Thyroid gland (tissue), 4 donors: ENCODE results near the gene SMIM22. TPM values are rescaled to one million over a fixed set of nuclear protein-coding genes. Genes with fewer than 3 reads are reported as not detected.

Source experiments
- DNase-seq, 2 donors: peaks; one replicate each; pipeline ENCODE4 v3.0.0-alpha.2; 2019
- H3K27ac ChIP-seq, 3 donors: fragments of 200-600 bp; sonication (generic); 1 replicate in 2 of 3; 2 replicates in 1 of 3; pipeline ENCODE4 v1.5.1; 2016 to 2019; ENCODE audit warnings: mild to moderate bottlenecking in 1 of 3, moderate library complexity in 1 of 3
- H3K27me3 ChIP-seq: fragments of 200-600 bp; sonication (generic); one replicate; pipeline ENCODE4 v1.5.1; 2019
- H3K36me3 ChIP-seq, 2 donors: fragments of 200-600 bp; sonication (generic); one replicate each; pipeline ENCODE4 v1.5.1; 2016 to 2019
- H3K4me1 ChIP-seq, 2 donors: fragments of 200-600 bp; sonication (generic); one replicate each; pipeline ENCODE4 v1.5.1; 2017 to 2019
- H3K4me3 ChIP-seq, 3 donors: fragments of 200-600 bp; sonication (generic); replicated peaks in 1 of 3; 1 replicate in 2 of 3; 2 replicates in 1 of 3; pipeline ENCODE4 v1.5.1; 2016; ENCODE audit warnings: mild to moderate bottlenecking in 1 of 3
- H3K9me3 ChIP-seq: fragments of 200-600 bp; sonication (generic); one replicate; pipeline ENCODE4 v1.5.1; 2017
- POLR2A ChIP-seq, 2 donors: fragments of 450-650 bp; IDR thresholded peaks; one replicate each; pipeline ENCODE4 v1.6.1; 2017; ENCODE audit warnings: antibody characterized with exemption in 2 of 2, mild to moderate bottlenecking in 2 of 2, moderate library complexity in 1 of 2
- WGBS, 2 donors: methylation state at CpG; one replicate each; pipeline ENCODE4 v1.1.5; 2017; 5-methylcytosine and 5-hydroxymethylcytosine counted together
- intact Hi-C: fragments of 100-400 bp; cut with DNase I; formaldehyde crosslinking; loops from one replicate; pipeline ENCODE4 v1.15.1; 2023
- total RNA-seq, 4 donors: library from RNA; depleted of rRNA; stranded (reverse); fragments of >200 nt; gene quantifications; one replicate each; pipeline ENCODE4 v1.2.3, GENCODE V29; 2016
- TF ChIP-seq, protein P1 (sequence below), 6 experiments: fragments of 200-600 bp in 3 of 6; fragments of 450-650 bp in 3 of 6; sonication (generic) in 3 of 6; IDR thresholded peaks; one replicate each; pipeline ENCODE4 v1.5.1; 2016 to 2019; ENCODE audit warnings: antibody characterized with exemption in 6 of 6, mild to moderate bottlenecking in 2 of 6, inconsistent platforms in 1 of 6, moderate library complexity in 1 of 6

The SMIM22 gene
- total RNA-seq, 4 donors from 2014 or later = not detected

- WGBS, 2 donors = 93 to 95% methylated on average over 11 of the region's 11 CpGs
- Histone ChIP-seq H3K27ac (no peak overlapping the region), H3K27me3 (no peaks in the 10 kb centered on the region), H3K4me1 (no peaks in the 10 kb centered on the region), H3K4me3 (no peak overlapping the region), H3K36me3 (peaks cover 64 to 74% of the 10 kb centered on the region in 2 donors), H3K9me3 (no peaks in the 10 kb centered on the region)
- no peak for DNase-seq
- intact Hi-C loops = no loop called here
- TF ChIP-seq POLR2A (IDR thresholded peaks at IDR 0.05) = no peak
- TF ChIP-seq, protein P1, sequence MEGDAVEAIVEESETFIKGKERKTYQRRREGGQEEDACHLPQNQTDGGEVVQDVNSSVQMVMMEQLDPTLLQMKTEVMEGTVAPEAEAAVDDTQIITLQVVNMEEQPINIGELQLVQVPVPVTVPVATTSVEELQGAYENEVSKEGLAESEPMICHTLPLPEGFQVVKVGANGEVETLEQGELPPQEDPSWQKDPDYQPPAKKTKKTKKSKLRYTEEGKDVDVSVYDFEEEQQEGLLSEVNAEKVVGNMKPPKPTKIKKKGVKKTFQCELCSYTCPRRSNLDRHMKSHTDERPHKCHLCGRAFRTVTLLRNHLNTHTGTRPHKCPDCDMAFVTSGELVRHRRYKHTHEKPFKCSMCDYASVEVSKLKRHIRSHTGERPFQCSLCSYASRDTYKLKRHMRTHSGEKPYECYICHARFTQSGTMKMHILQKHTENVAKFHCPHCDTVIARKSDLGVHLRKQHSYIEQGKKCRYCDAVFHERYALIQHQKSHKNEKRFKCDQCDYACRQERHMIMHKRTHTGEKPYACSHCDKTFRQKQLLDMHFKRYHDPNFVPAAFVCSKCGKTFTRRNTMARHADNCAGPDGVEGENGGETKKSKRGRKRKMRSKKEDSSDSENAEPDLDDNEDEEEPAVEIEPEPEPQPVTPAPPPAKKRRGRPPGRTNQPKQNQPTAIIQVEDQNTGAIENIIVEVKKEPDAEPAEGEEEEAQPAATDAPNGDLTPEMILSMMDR (IDR thresholded peaks at IDR 0.05) = no peak
Measured at GRCh38 chr16:4828567-4829321, 33.6 kb downstream of the SMIM22 start.

DNA sequence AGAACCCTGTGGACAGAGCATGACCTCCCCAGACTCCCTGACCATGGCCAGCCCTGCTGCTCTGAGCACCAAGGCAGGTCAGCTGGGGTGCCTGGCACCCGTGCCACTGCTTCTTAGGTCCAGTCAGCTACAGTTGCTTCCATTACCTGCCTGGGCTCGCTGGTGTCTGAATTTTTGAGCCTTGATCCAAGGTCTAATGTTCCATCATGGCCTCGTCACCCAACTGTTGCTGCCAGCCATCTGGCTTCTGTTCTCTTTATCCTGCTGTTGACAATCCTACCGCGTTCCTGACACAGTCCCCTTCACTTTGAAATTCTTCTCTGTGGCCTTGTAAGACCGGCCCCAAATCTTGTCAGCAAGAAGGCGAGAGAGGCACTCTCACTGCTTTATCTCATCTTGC lies 35.2 kb downstream of the SMIM22 start:
- H3K27ac ChIP-seq = no peak overlapping the region
- no peak for DNase-seq
- peaks cover 63% of the 10 kb centered on the region in 2 donors for H3K36me3 ChIP-seq
- intact Hi-C loops = no loop called here
- H3K4me3 ChIP-seq = no peak overlapping the region
- no peaks in the 10 kb centered on the region for H3K27me3 ChIP-seq
- 89 to 98% methylated on average over 7 of the region's 7 CpGs for WGBS, 2 donors
- H3K4me1 ChIP-seq = no peaks in the 10 kb centered on the region
- TF ChIP-seq, protein P1 (IDR thresholded peaks at IDR 0.05) = no peak
- no peak for TF ChIP-seq POLR2A (IDR thresholded peaks at IDR 0.05)
- H3K9me3 ChIP-seq = no peaks in the 10 kb centered on the region

DNA sequence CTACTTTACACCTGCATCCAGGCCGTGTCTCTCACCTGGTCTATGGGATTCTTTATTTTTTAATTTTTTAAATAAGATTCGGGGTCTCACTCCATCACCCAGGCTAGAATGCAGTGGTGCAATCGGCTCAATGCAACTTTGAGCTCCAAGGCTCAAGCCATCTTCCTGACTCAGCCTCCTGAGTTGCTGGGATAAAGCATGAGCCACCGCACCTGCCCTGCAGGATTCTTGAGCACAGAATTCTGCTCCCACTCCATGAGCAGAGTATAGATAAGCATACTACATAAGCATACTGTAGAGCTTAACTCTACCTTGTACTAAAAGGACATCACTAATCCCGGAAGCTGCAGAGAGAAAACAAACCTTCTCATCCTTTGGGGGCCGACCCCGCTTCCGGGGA lies 36.4 kb downstream of the SMIM22 start:
- TF ChIP-seq, protein P1 (IDR thresholded peaks at IDR 0.05) = no peak
- TF ChIP-seq POLR2A (IDR thresholded peaks at IDR 0.05) = no peak
- no peak overlapping the region for H3K27ac ChIP-seq
- 95% methylated on average over 8 of the region's 8 CpGs for WGBS, 2 donors
- H3K36me3 ChIP-seq = peaks cover 53 to 63% of the 10 kb centered on the region in 2 donors
- DNase-seq = no peak
- no peaks in the 10 kb centered on the region for H3K27me3 ChIP-seq
- H3K4me1 ChIP-seq = no peaks in the 10 kb centered on the region
- H3K4me3 ChIP-seq = no peak overlapping the region
- no peaks in the 10 kb centered on the region for H3K9me3 ChIP-seq
- intact Hi-C loops = no loop called here

- no peak overlapping the region for H3K4me3 ChIP-seq
Measured at GRCh38 chr16:4832698-4833343, 37.7 kb downstream of the SMIM22 start.

More at GRCh38 chr16:4832698-4833343, 37.7 kb downstream of the SMIM22 start:
- no peak for TF ChIP-seq POLR2A (IDR thresholded peaks at IDR 0.05)
- TF ChIP-seq, protein P1 (IDR thresholded peaks at IDR 0.05) = no peak
- Histone ChIP-seq H3K27ac (no peak overlapping the region), H3K4me1 (no peaks in the 10 kb centered on the region), H3K9me3 (no peaks in the 10 kb centered on the region), H3K27me3 (no peaks in the 10 kb centered on the region), H3K36me3 (peaks cover 44 to 57% of the 10 kb centered on the region in 2 donors)
- 90 to 93% methylated on average over 6 of the region's 6 CpGs for WGBS, 2 donors
- DNase-seq = no peak
- intact Hi-C loops = no loop called here
